Uterus (tissue), 4 donors: ENCODE data around the gene SWSAP1. TPM values are rescaled to one million over a fixed set of nuclear protein-coding genes. Genes with fewer than 3 reads are reported as not detected.
A peak's percentile ranks its signal among the peaks of the same experiment; 100 is the strongest.

ENCODE experiments used
- DNase-seq, 2 donors: peaks; one replicate each; pipeline ENCODE4 v3.0.0-alpha.2; 2019 to 2020
- H3K27ac ChIP-seq, 2 donors: fragments of 200-600 bp; sonication (generic); 1 replicate in 1 of 2; 2 replicates in 1 of 2; pipeline ENCODE4 v1.5.1; 2016 to 2018
- H3K27me3 ChIP-seq, 2 donors: fragments of 200-600 bp; sonication (generic); one replicate each; pipeline ENCODE4 v1.5.1; 2018 to 2019; ENCODE audit warnings: control low read depth in 1 of 2
- H3K36me3 ChIP-seq, 2 donors: fragments of 200-600 bp; sonication (generic); one replicate each; pipeline ENCODE4 v1.5.1; 2019; ENCODE audit warnings: control low read depth in 1 of 2
- H3K4me1 ChIP-seq, 2 donors: fragments of 200-600 bp; sonication (generic); one replicate each; pipeline ENCODE4 v1.5.1; 2018 to 2019; ENCODE audit warnings: control low read depth in 1 of 2
- H3K4me3 ChIP-seq, 2 donors: fragments of 200-600 bp; sonication (generic); 1 replicate in 1 of 2; 2 replicates in 1 of 2; pipeline ENCODE4 v1.5.1; 2018 to 2019; ENCODE audit warnings: mild to moderate bottlenecking in 1 of 2
- H3K9me3 ChIP-seq, 2 donors: fragments of 200-600 bp; sonication (generic); one replicate each; pipeline ENCODE4 v1.5.1; 2019; ENCODE audit warnings: control low read depth in 1 of 2
- CTCF ChIP-seq, 4 experiments: fragments of 200-600 bp in 2 of 4; fragments of 450-650 bp in 2 of 4; sonication (generic) in 2 of 4; IDR thresholded peaks; one replicate each; pipeline ENCODE4 v1.5.1; 2016 to 2019; ENCODE audit warnings: antibody characterized with exemption in 4 of 4, mild to moderate bottlenecking in 2 of 4, moderate library complexity in 1 of 4
- POLR2A ChIP-seq, 2 donors: fragments of 450-650 bp; IDR thresholded peaks; one replicate each; pipeline ENCODE4 v1.6.1; 2016; ENCODE audit warnings: antibody characterized with exemption in 2 of 2, mild to moderate bottlenecking in 1 of 2, moderate library complexity in 1 of 2
- intact Hi-C: fragments of 100-400 bp; cut with DNase I; formaldehyde crosslinking; loops from one replicate; pipeline ENCODE4 v1.15.1; 2023; ENCODE audit warnings: low total_unique reads
- total RNA-seq, 4 donors: library from RNA; depleted of rRNA in 3 of 4; stranded (reverse); fragments of >200 nt in 3 of 4; gene quantifications; one replicate each; pipeline versions ENCODE4 v1.1.0 to v1.2.4, GENCODE V29; 2014 to 2023
- donor health status: DM: yes; HTN: yes; CAD: no.

Gene SWSAP1
- total RNA-seq, 4 donors from 2014 or later = 0.48 to 3.5 (median 0.68) TPM

- Histone ChIP-seq H3K27ac (no peak overlapping the region), H3K36me3 (no peaks in the 10 kb centered on the region), H3K4me3 (no peak overlapping the region), H3K4me1 (peaks cover 0 to 3% of the 10 kb centered on the region in 2 donors), H3K27me3 (no peaks in the 10 kb centered on the region), H3K9me3 (no peaks in the 10 kb centered on the region)
- DNase-seq = no peak
- intact Hi-C loops = no loop called here
- TF ChIP-seq POLR2A (IDR thresholded peaks at IDR 0.05) = no peak
- no peak for TF ChIP-seq CTCF (IDR thresholded peaks at IDR 0.05)
These were observed 3.7 kb upstream of the SWSAP1 start for GRCh38 chr19:11370744-11371143.

- intact Hi-C loops = no loop called here
- DNase-seq = no peak
These were observed 1.1 kb upstream of the SWSAP1 start for GRCh38 chr19:11373166-11373884.

GRCh38 chr19:11373885-11374432, 507 bp upstream of the SWSAP1 start:
- no peaks in the 10 kb centered on the region for H3K36me3 ChIP-seq
- intact Hi-C loops = no loop called here
- H3K4me1 ChIP-seq = peaks cover 9 to 12% of the 10 kb centered on the region in 2 donors
- peak overlapping the region; percentile 74 to 75 for H3K4me3 ChIP-seq
- no peaks in the 10 kb centered on the region for H3K27me3 ChIP-seq
- DNase-seq = no peak
- no peaks in the 10 kb centered on the region for H3K9me3 ChIP-seq
- TF ChIP-seq CTCF (IDR thresholded peaks at IDR 0.05) (no peak), POLR2A (IDR thresholded peaks at IDR 0.05) (no peak)
- peak overlapping the region; percentile 93 to 98 for H3K27ac ChIP-seq

More at GRCh38 chr19:11373166-11373884, 1.1 kb upstream of the SWSAP1 start:
- no peak overlapping the region for H3K27ac ChIP-seq
- TF ChIP-seq POLR2A (IDR thresholded peaks at IDR 0.05) (no peak), CTCF (IDR thresholded peaks at IDR 0.05) (no peak)
- H3K4me1 ChIP-seq = peaks cover 9 to 12% of the 10 kb centered on the region in 2 donors
- no peaks in the 10 kb centered on the region for H3K27me3 ChIP-seq
- H3K4me3 ChIP-seq = no peak overlapping the region
- H3K36me3 ChIP-seq = no peaks in the 10 kb centered on the region
- no peaks in the 10 kb centered on the region for H3K9me3 ChIP-seq

- H3K4me1 ChIP-seq = peaks cover 9 to 12% of the 10 kb centered on the region in 2 donors
- no peaks in the 10 kb centered on the region for H3K9me3 ChIP-seq
- no peaks in the 10 kb centered on the region for H3K36me3 ChIP-seq
- H3K4me3 ChIP-seq = peak overlapping the region; percentile 51 to 75
- peak in 1 of 4 experiments; percentile 2 for TF ChIP-seq CTCF (IDR thresholded peaks at IDR 0.05)
- peak; percentile 54 to 91 for TF ChIP-seq POLR2A (IDR thresholded peaks at IDR 0.05)
- H3K27me3 ChIP-seq = no peaks in the 10 kb centered on the region
- peak overlapping the region; percentile 93 to 94 for H3K27ac ChIP-seq
- peak; percentile 55 to 64 for DNase-seq
- intact Hi-C loops = no loop called here
These were observed 880 bp downstream of the SWSAP1 start for GRCh38 chr19:11375143-11375948.
